Fibroblast of villous mesenchyme (primary cell): ENCODE measurements around the gene XPR1. TPM values are rescaled to one million over a fixed set of nuclear protein-coding genes. Genes with fewer than 3 reads are reported as not detected.
"Not testable (repeated sequence)": the region's sequence is repeated elsewhere in the genome, so short reads cannot be mapped to it uniquely, and the experiment has no call there.

ENCODE experiments used
- DNase-seq: peaks from one replicate; pipeline ENCODE4 v3.0.0-alpha.2; 2010; ENCODE audit warnings: low read depth
- H3K4me3 ChIP-seq: 2 replicates; pipeline ENCODE4 v1.5.1; 2011; ENCODE audit warnings: low read depth, mild to moderate bottlenecking, low read length
- CTCF ChIP-seq: IDR thresholded peaks from 2 replicates; pipeline ENCODE4 v1.5.1; 2012; ENCODE audit warnings: low read depth, mild to moderate bottlenecking, low read length; ENCODE audit not compliant: insufficient read depth
- total RNA-seq: library from RNA; depleted of rRNA; stranded (reverse); fragments of >200 nt; gene quantifications from 2 replicates; pipeline ENCODE4 v1.2.3, GENCODE V29; 2012

The XPR1 gene
- total RNA-seq, 1 donor: 31.5 TPM

GRCh38 chr1:180811886-180812285 is 180.1 kb downstream of the XPR1 start:
- no peak for TF ChIP-seq CTCF
- no peak overlapping the region for H3K4me3 ChIP-seq
- DNase-seq: no peak

GRCh38 chr1:180814258-180814657 is 182.4 kb downstream of the XPR1 start:
- DNase-seq: no peak
- H3K4me3 ChIP-seq: no peak overlapping the region
- TF ChIP-seq CTCF: no peak

- H3K4me3 ChIP-seq: no peak overlapping the region
- TF ChIP-seq CTCF: no peak
- peak; percentile 11 for DNase-seq
Measured at GRCh38 chr1:180815188-180815587, 183.4 kb downstream of the XPR1 start.

GRCh38 chr1:180816132-180816531 is 184.3 kb downstream of the XPR1 start:
- TF ChIP-seq CTCF: no peak
- H3K4me3 ChIP-seq: no peak overlapping the region
- DNase-seq: no peak

GRCh38 chr1:180821970-180822369 is 190.1 kb downstream of the XPR1 start:
- H3K4me3 ChIP-seq: no peak overlapping the region
- TF ChIP-seq CTCF: no peak
- no peak for DNase-seq

GRCh38 chr1:180831507-180831906 is 199.7 kb downstream of the XPR1 start:
- not testable (repeated sequence) for DNase-seq

GRCh38 chr1:180833180-180833579 is 201.4 kb downstream of the XPR1 start:
- not testable (repeated sequence) for H3K4me3 ChIP-seq, DNase-seq

More at GRCh38 chr1:180831507-180831906, 199.7 kb downstream of the XPR1 start:
- not testable (repeated sequence) for H3K4me3 ChIP-seq

GRCh38 chr1:180836449-180836848 is 204.6 kb downstream of the XPR1 start:
- no peak for TF ChIP-seq CTCF
- H3K4me3 ChIP-seq: no peak overlapping the region
- no peak for DNase-seq
